AG04450 (cell line): ENCODE data around the gene SGPL1. TPM values are rescaled to one million over a fixed set of nuclear protein-coding genes. Genes with fewer than 3 reads are reported as not detected.

Experiments used
- CTCF ChIA-PET: fragments of 300-600, 350-600 bp; formaldehyde crosslinking; extraction: SDS; loops from one replicate; lab custom pipeline; 2022; ENCODE audit warnings: antibody characterized with exemption, inconsistent platforms; lab: Charles Lee
- POLR2A ChIA-PET: fragments of 350-600 bp; formaldehyde crosslinking; extraction: SDS; loops from one replicate; lab custom pipeline; 2021; ENCODE audit warnings: antibody characterized with exemption, inconsistent platforms; lab: Yijun Ruan, JAX
- DNase-seq: peaks from one replicate; pipeline ENCODE4 v3.0.0-alpha.2; 2011; ENCODE audit warnings: low read depth, low spot score
- H3K27ac ChIP-seq: one replicate; pipeline ENCODE4 v1.5.1; 2012; ENCODE audit warnings: low read depth, low read length, control low read depth
- H3K27me3 ChIP-seq: one replicate; pipeline ENCODE4 v1.6.0; 2012; ENCODE audit warnings: low read length; ENCODE audit not compliant: control insufficient read depth, insufficient read depth
- H3K4me3 ChIP-seq: 2 replicates; pipeline ENCODE4 v1.5.1; 2011; ENCODE audit warnings: mild to moderate bottlenecking, low read depth, low read length, control low read depth
- H3K9me3 ChIP-seq: 2 replicates; pipeline ENCODE4 v1.5.1; 2012; ENCODE audit warnings: low read length; ENCODE audit not compliant: control insufficient read depth, insufficient read depth
- polyA plus RNA-seq: library from polyadenylated mRNA; depleted of rRNA; stranded (reverse); fragments of >200 nt; gene quantifications from 2 replicates; pipeline ENCODE4 v1.2.3, GENCODE V29; 2011
- TF ChIP-seq, protein P1 (sequence below): IDR thresholded peaks from 2 replicates; pipeline ENCODE4 v1.5.1; 2011; ENCODE audit warnings: low read depth, low read length, control low read depth, inconsistent platforms

SGPL1 gene
- polyA plus RNA-seq, 1 experiment, result 30.8 TPM

DNA sequence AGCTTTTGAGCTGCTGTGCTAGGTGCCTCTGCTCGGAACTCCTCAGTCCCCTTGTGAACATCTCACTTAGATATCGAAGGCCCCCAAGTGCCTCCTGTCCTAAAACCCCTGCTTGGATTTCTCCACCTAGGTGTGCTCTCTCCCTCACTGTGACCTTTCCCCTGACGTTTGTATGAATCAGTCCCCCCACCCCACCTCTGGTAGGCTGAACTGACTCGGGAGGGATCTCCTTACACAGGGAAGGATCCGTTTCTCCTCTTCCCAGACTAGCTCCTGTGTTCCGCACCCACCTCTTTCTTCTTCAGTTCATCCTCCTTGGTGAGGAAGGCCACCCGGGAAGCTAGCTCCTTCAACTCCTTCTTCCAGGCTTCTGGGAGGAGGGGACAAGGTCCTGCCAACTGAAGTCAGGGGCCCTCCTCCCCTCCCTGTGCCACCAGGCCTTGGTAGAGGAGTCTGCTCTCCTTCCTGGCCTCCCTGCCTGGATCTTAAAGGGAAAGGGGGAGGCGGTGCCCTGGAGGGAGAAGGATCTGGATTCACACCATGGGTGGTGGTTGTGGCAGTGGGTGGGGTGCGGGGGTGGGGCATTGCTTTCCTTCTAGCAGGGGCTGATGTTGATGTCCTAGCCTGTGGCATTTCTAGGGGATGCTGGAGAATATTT is 37.4 kb upstream of the SGPL1 start:
- TF ChIP-seq, protein P1, sequence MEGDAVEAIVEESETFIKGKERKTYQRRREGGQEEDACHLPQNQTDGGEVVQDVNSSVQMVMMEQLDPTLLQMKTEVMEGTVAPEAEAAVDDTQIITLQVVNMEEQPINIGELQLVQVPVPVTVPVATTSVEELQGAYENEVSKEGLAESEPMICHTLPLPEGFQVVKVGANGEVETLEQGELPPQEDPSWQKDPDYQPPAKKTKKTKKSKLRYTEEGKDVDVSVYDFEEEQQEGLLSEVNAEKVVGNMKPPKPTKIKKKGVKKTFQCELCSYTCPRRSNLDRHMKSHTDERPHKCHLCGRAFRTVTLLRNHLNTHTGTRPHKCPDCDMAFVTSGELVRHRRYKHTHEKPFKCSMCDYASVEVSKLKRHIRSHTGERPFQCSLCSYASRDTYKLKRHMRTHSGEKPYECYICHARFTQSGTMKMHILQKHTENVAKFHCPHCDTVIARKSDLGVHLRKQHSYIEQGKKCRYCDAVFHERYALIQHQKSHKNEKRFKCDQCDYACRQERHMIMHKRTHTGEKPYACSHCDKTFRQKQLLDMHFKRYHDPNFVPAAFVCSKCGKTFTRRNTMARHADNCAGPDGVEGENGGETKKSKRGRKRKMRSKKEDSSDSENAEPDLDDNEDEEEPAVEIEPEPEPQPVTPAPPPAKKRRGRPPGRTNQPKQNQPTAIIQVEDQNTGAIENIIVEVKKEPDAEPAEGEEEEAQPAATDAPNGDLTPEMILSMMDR, result no peak
- CTCF ChIA-PET, result interaction anchor here (1.2 kb wide), 1 partner anchor 102 kb away, joined by 3 read pairs; no protein-coding TSS in a partner anchor
- POLR2A ChIA-PET, result no interaction called here

GRCh38 chr10:70779088-70779487 is 36.7 kb upstream of the SGPL1 start:
- DNase-seq, result no peak
- Histone ChIP-seq H3K27ac (no peak overlapping the region), H3K27me3 (peaks cover 18% of the 10 kb centered on the region), H3K4me3 (no peak overlapping the region), H3K9me3 (no peaks in the 10 kb centered on the region)
- TF ChIP-seq, protein P1, result no peak
- ChIA-PET POLR2A (no interaction called here), CTCF (interaction anchor here (1.2 kb wide), 1 partner anchor 101 kb away, joined by 3 read pairs; no protein-coding TSS in a partner anchor)

More for the DNA sequence above, 37.4 kb upstream of the SGPL1 start:
- no peaks in the 10 kb centered on the region for H3K9me3 ChIP-seq
- no peak overlapping the region for H3K4me3 ChIP-seq
- no peak for DNase-seq
- no peak overlapping the region for H3K27ac ChIP-seq
- peaks cover 22% of the 10 kb centered on the region for H3K27me3 ChIP-seq

GRCh38 chr10:70779511-70780369 is 36.0 kb upstream of the SGPL1 start:
- TF ChIP-seq, protein P1, result no peak
- DNase-seq, result no peak
- Histone ChIP-seq H3K9me3 (no peaks in the 10 kb centered on the region), H3K27me3 (peaks cover 16% of the 10 kb centered on the region), H3K4me3 (no peak overlapping the region), H3K27ac (no peak overlapping the region)
- CTCF ChIA-PET, result interaction anchor here (1.2 kb wide), 1 partner anchor 100 kb away, joined by 3 read pairs; no protein-coding TSS in a partner anchor
- POLR2A ChIA-PET, result no interaction called here

- no peaks in the 10 kb centered on the region for H3K9me3 ChIP-seq
- no peak for DNase-seq
- TF ChIP-seq, protein P1, result no peak
- no peak overlapping the region for H3K4me3 ChIP-seq
- no peak overlapping the region for H3K27ac ChIP-seq
- peaks cover 11% of the 10 kb centered on the region for H3K27me3 ChIP-seq
- ChIA-PET CTCF (no interaction called here), POLR2A (no interaction called here)
These were observed 35.4 kb upstream of the SGPL1 start for GRCh38 chr10:70780370-70780760.

DNA sequence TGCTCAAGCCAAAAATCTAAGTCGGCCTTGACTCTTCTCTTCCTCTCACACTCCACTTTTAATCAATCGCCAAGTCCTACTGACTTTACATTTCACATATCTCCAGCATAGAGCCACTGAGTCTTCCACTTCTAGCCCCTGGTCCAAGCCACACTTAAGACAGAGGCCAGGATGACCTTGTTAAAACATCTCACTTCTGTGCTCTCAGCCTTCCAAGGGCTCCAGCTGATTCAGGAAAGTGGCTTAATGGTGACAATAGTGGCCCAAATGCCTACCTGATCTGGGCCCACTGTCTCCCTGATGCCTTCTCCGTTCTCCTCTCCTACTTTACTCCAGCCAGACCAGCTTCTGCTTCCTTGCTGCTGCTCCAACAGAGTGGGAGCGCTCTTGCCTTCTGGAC is 35.0 kb upstream of the SGPL1 start:
- ChIA-PET CTCF (no interaction called here), POLR2A (no interaction called here)
- no peak for DNase-seq
- Histone ChIP-seq H3K4me3 (no peak overlapping the region), H3K9me3 (no peaks in the 10 kb centered on the region), H3K27me3 (peaks cover 9% of the 10 kb centered on the region), H3K27ac (no peak overlapping the region)
- TF ChIP-seq, protein P1, result no peak
